Esophagus squamous epithelium (tissue), 4 donors: ENCODE data around the gene ULK4.

Source experiments
- POLR2A ChIP-seq, 4 donors: fragments of 450-650 bp; IDR thresholded peaks; one replicate each; pipeline ENCODE4 v1.6.1; 2017; ENCODE audit warnings: antibody characterized with exemption in 4 of 4, mild to moderate bottlenecking in 4 of 4, moderate library complexity in 3 of 4
- TF ChIP-seq, protein P1 (sequence below), 6 experiments: fragments of 450-650 bp in 4 of 6; fragments of 200-600 bp in 2 of 6; sonication (generic) in 2 of 6; IDR thresholded peaks; one replicate each; pipeline ENCODE4 v1.5.1; 2016 to 2019; ENCODE audit warnings: antibody characterized with exemption in 6 of 6, mild to moderate bottlenecking in 4 of 6, moderate library complexity in 4 of 6

GRCh38 chr3:41681479-41681878 is 280.4 kb downstream of the ULK4 start:
- TF ChIP-seq, protein P1, sequence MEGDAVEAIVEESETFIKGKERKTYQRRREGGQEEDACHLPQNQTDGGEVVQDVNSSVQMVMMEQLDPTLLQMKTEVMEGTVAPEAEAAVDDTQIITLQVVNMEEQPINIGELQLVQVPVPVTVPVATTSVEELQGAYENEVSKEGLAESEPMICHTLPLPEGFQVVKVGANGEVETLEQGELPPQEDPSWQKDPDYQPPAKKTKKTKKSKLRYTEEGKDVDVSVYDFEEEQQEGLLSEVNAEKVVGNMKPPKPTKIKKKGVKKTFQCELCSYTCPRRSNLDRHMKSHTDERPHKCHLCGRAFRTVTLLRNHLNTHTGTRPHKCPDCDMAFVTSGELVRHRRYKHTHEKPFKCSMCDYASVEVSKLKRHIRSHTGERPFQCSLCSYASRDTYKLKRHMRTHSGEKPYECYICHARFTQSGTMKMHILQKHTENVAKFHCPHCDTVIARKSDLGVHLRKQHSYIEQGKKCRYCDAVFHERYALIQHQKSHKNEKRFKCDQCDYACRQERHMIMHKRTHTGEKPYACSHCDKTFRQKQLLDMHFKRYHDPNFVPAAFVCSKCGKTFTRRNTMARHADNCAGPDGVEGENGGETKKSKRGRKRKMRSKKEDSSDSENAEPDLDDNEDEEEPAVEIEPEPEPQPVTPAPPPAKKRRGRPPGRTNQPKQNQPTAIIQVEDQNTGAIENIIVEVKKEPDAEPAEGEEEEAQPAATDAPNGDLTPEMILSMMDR (IDR thresholded peaks at IDR 0.05): no peak
- TF ChIP-seq POLR2A (IDR thresholded peaks at IDR 0.05): no peak
